ENCODE measurements around the gene FUNDC2. TPM values are rescaled to one million over a fixed set of nuclear protein-coding genes. Genes with fewer than 3 reads are reported as not detected.

FUNDC2 gene
- polyA plus RNA-seq, 3 donors, result 42.7 to 166 (median 148) TPM

GRCh38 chrX:155056877-155057792 lies 30.5 kb downstream of the FUNDC2 start:
- intact Hi-C loops (cut with micrococcal nuclease), result loop anchor here (2.0 to 10.0 kb wide), 2 partner anchors 72 to 76 kb away; no protein-coding TSS in a partner anchor
- peaks cover 6% of the 10 kb centered on the region in 2 donors for H3K4me1 ChIP-seq (ENCODE audit: control insufficient read depth in 1 of 2, insufficient read depth in 2 of 2, low read length in 2 of 2)
- Mint-ChIP-seq H3K27me3 (ENCODE audit: low read depth in 3 of 3) (no peaks in the 10 kb centered on the region), H3K27ac (no peak overlapping the region), H3K36me3 (peaks cover 27 to 40% of the 10 kb centered on the region in 2 donors), H3K4me1 (peaks cover 10% of the 10 kb centered on the region), H3K4me3 (peak overlapping the region; percentile 39 to 57), H3K9me3 (no peaks in the 10 kb centered on the region)
- peak; percentile 47 to 62 (median 52) for DNase-seq
- H4K20me1 ChIP-seq (ENCODE audit: insufficient read depth, low read length), result no peaks in the 10 kb centered on the region
- peaks cover 23 to 48% of the 10 kb centered on the region in 2 donors for H3K36me3 ChIP-seq (replicated peaks in 1 of 2; ENCODE audit: control insufficient read depth in 1 of 2, insufficient read depth in 2 of 2, low read length in 2 of 2)
- TF ChIP-seq, protein P1, sequence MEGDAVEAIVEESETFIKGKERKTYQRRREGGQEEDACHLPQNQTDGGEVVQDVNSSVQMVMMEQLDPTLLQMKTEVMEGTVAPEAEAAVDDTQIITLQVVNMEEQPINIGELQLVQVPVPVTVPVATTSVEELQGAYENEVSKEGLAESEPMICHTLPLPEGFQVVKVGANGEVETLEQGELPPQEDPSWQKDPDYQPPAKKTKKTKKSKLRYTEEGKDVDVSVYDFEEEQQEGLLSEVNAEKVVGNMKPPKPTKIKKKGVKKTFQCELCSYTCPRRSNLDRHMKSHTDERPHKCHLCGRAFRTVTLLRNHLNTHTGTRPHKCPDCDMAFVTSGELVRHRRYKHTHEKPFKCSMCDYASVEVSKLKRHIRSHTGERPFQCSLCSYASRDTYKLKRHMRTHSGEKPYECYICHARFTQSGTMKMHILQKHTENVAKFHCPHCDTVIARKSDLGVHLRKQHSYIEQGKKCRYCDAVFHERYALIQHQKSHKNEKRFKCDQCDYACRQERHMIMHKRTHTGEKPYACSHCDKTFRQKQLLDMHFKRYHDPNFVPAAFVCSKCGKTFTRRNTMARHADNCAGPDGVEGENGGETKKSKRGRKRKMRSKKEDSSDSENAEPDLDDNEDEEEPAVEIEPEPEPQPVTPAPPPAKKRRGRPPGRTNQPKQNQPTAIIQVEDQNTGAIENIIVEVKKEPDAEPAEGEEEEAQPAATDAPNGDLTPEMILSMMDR (IDR thresholded peaks at IDR 0.05), result peak; percentile 70
- 0% methylated on average over 9 of the region's 25 CpGs for WGBS (ENCODE audit: insufficient coverage)
- H2AFZ ChIP-seq (ENCODE audit: insufficient read depth, low read depth, low read length, poor library complexity, severe bottlenecking), result peak overlapping the region; percentile 43
- H3K4me2 ChIP-seq (replicated peaks; ENCODE audit: extremely low read depth, low read length, poor library complexity, severe bottlenecking), result peak overlapping the region; percentile 49
- no peak overlapping the region for H3K27ac ChIP-seq (ENCODE audit: low read depth in 1 of 2, low read length in 2 of 2)
- no peaks in the 10 kb centered on the region for H3K27me3 ChIP-seq (ENCODE audit: control insufficient read depth in 2 of 2, insufficient read depth in 2 of 2, low read length in 2 of 2)
- no peak overlapping the region for H3K9ac ChIP-seq (ENCODE audit: insufficient read depth, low read length, poor library complexity, severe bottlenecking)
- H3K79me2 ChIP-seq (ENCODE audit: insufficient read depth, low read length), result no peaks in the 10 kb centered on the region
- H3K4me3 ChIP-seq (replicated peaks in 1 of 3; ENCODE audit: low read depth in 2 of 3, low read length in 3 of 3), result peak overlapping the region in 1 of 3 experiments; percentile 49
- no peaks in the 10 kb centered on the region for H3K9me3 ChIP-seq (replicated peaks in 1 of 2; ENCODE audit: control insufficient read depth in 1 of 2, insufficient read depth in 1 of 2, low read length in 2 of 2)

- Histone ChIP-seq H2AFZ (ENCODE audit: insufficient read depth, low read depth, low read length, poor library complexity, severe bottlenecking) (no peak overlapping the region), H3K36me3 (replicated peaks in 1 of 2; ENCODE audit: control insufficient read depth in 1 of 2, insufficient read depth in 2 of 2, low read length in 2 of 2) (peaks cover 7 to 34% of the 10 kb centered on the region in 2 donors), H3K4me2 (replicated peaks; ENCODE audit: extremely low read depth, low read length, poor library complexity, severe bottlenecking) (no peak overlapping the region), H3K4me1 (ENCODE audit: control insufficient read depth in 1 of 2, insufficient read depth in 2 of 2, low read length in 2 of 2) (peaks cover 6% of the 10 kb centered on the region in 2 donors), H3K27me3 (ENCODE audit: control insufficient read depth in 2 of 2, insufficient read depth in 2 of 2, low read length in 2 of 2) (no peaks in the 10 kb centered on the region), H3K27ac (ENCODE audit: low read depth in 1 of 2, low read length in 2 of 2) (no peak overlapping the region), H3K79me2 (ENCODE audit: insufficient read depth, low read length) (no peaks in the 10 kb centered on the region), H3K4me3 (replicated peaks in 1 of 3; ENCODE audit: low read depth in 2 of 3, low read length in 3 of 3) (no peak overlapping the region), H3K9me3 (replicated peaks in 1 of 2; ENCODE audit: control insufficient read depth in 1 of 2, insufficient read depth in 1 of 2, low read length in 2 of 2) (no peaks in the 10 kb centered on the region), H4K20me1 (ENCODE audit: insufficient read depth, low read length) (no peaks in the 10 kb centered on the region), H3K9ac (ENCODE audit: insufficient read depth, low read length, poor library complexity, severe bottlenecking) (no peak overlapping the region)
- no peak overlapping the region for H3K4me3 Mint-ChIP-seq
- H3K27ac Mint-ChIP-seq, result no peak overlapping the region
- peaks cover 0 to 3% (median 0%) of the 10 kb centered on the region in 3 donors for H3K27me3 Mint-ChIP-seq (ENCODE audit: low read depth in 3 of 3)
- H3K4me1 Mint-ChIP-seq, result peaks cover 10% of the 10 kb centered on the region
- WGBS (ENCODE audit: insufficient coverage), result 100% methylated on average over 1 of the region's 4 CpGs
- TF ChIP-seq, protein P1 (IDR thresholded peaks at IDR 0.05), result no peak
- no peaks in the 10 kb centered on the region for H3K9me3 Mint-ChIP-seq
- DNase-seq, result no peak
- peaks cover 6 to 14% of the 10 kb centered on the region in 2 donors for H3K36me3 Mint-ChIP-seq
- intact Hi-C loops (cut with micrococcal nuclease), result no loop called here
Observed at GRCh38 chrX:155061760-155062159, 35.1 kb downstream of the FUNDC2 start.

All from CD14-positive monocyte (primary cell).